GM18907 (cell line): ENCODE data around the gene LAMA3.

Experiments
- ATAC-seq: cut with Tn5 transposase; IDR thresholded peaks from one replicate; pipeline ENCODE4 v1.9.1; 2021; ENCODE audit warnings: mild to moderate bottlenecking, moderate library complexity; ENCODE audit not compliant: unreplicated experiment

LAMA3 gene, protein sequence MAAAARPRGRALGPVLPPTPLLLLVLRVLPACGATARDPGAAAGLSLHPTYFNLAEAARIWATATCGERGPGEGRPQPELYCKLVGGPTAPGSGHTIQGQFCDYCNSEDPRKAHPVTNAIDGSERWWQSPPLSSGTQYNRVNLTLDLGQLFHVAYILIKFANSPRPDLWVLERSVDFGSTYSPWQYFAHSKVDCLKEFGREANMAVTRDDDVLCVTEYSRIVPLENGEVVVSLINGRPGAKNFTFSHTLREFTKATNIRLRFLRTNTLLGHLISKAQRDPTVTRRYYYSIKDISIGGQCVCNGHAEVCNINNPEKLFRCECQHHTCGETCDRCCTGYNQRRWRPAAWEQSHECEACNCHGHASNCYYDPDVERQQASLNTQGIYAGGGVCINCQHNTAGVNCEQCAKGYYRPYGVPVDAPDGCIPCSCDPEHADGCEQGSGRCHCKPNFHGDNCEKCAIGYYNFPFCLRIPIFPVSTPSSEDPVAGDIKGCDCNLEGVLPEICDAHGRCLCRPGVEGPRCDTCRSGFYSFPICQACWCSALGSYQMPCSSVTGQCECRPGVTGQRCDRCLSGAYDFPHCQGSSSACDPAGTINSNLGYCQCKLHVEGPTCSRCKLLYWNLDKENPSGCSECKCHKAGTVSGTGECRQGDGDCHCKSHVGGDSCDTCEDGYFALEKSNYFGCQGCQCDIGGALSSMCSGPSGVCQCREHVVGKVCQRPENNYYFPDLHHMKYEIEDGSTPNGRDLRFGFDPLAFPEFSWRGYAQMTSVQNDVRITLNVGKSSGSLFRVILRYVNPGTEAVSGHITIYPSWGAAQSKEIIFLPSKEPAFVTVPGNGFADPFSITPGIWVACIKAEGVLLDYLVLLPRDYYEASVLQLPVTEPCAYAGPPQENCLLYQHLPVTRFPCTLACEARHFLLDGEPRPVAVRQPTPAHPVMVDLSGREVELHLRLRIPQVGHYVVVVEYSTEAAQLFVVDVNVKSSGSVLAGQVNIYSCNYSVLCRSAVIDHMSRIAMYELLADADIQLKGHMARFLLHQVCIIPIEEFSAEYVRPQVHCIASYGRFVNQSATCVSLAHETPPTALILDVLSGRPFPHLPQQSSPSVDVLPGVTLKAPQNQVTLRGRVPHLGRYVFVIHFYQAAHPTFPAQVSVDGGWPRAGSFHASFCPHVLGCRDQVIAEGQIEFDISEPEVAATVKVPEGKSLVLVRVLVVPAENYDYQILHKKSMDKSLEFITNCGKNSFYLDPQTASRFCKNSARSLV (N-terminal part only)

DNA sequence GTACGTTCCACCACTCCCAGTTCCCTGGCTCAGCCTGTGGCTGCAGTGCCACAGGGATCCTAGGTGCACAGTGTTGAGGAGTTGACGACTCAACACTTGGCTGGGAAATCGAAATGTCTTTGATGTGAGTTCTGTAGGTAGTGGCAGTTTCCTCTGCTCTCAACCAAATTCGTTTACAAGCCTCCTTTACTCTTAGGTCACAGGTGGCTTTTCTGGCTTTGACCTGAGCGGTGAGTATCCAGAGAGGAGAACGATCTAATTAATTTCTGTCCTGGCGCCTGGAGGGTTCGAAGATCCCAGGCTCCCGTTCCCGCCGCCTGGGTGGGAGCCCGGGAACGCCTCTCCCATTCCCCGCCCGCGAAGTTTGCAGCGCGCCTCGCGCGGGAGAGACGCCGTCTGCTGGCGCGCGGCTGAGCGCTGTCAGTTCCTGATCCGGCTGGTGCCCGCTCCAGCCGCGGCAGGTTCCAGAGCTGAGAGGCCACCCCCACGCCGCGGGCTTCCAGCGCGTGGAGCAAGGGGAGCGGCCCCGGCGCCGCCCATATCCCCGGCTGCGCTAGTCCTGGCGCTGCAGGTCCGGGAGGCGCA lies at the start of gene LAMA3:
LAMA3 (plus strand) TSS at position 423 of the 585 bp plus-strand sequence. CDS start 231 bp downstream, outside the sequence.
- no peak for ATAC-seq

DNA sequence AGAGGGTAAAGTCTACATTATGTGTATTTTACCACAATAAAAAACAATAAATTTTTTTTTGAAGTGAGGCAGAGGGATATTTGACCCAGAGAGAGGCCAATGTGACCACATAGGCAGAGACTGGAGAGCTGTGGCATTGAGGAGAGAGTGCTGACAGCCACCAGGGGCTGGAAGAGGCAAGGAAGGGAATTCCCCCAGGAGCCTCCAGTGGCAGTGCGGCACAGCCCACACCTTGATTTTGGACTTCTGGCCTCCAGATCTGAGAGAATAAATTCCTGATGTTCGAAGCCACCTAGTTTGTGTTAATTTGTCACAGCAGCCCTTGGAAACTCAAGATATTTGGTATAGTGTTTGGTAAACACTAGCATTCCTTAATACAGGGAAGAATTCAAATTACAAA lies 49.2 kb upstream of the LAMA3 start:
- no peak for ATAC-seq

DNA sequence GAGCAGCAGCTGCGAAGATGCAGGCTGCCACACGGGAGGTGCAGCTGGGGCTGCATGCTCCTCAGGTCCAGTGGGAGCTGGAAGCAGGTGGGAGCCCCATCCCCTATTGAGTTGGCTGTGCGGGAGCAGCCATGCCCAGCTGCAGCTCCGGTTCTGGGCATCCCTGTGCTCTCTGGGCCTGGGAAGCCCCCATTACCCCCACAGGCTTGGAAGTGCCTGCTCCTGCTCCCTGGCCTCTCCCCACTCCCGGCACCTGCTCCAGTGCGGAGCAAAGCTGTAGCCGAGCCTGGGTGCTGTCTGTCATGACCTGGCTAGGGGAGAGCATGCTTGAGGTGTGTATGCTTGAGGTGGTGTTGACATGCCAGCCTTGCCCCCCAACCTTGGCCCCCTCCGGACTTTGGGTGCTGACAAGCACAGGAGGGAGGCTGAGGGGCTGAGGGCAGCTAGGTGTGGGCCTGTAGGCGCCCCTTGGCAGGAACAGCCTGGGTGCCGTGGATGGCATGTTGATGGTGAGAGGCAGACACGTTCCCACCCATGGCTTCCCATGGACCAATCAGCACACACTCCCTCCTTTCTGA lies 48.0 kb upstream of the LAMA3 start:
- ATAC-seq = no peak

DNA sequence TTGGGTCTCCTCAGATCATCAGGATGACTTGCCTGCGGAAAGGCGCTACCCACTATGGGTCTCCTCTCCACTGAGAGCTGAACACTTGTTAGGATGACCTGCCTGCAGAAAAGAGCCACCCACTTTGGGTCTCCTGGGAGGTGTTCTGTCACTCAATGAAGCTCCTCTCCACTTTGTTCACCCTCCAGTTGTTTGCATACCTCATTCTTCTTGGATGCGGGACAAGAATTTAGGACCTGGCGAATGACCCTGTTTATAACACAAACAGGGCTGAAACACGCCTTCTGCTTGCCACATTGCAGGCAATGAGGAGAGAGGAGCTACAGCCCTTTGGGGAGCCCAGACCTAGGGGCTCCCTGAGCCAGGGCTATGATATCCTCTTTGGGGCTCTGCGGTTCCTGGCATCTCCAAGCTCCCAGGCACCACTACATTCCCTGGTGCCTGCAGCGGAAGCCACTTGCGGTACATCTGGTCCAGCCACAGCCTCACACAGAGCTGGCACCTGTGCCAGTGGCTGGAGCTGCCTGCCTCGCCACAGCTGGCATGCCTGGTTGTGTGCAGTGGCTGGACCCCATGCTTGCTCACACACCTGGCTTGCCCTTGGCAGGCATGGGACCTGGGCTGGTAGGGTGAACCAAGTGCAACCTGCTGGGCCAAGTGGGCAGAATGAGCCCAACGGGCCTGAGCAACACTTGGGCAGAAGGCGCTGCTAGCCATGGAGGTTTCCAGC lies 47.2 kb upstream of the LAMA3 start:
- no peak for ATAC-seq

DNA sequence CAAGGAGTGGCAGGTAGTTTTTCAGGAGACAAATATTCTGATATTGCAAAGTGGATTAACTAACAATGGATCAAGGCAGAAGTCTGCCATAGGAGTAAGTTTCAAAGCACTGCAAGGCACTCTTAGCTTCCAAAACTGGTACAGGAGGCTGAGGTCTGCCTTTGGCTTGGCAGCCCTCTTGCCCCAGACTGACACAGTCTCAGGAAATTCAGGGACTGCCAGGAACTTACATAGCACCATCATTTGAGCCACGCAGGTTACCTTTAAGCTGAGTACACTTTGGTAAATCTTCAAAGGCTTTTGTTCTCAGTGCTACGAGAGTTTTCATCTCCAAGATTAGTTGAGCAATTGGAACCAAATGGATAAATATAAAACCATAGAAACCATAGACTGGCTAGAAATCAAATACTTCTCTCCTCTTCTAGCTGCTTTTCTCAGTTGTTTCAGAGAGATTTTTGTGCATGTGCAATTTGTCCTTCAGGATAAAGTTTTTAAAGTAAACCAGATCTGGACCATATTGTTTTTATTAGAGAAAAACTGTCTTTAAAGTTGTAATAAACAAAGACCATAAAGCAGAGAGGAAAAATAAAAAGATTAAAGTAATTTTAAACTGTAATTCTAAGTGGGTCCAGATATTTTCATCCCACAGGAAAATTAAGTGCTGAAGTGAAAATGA lies 45.3 kb upstream of the LAMA3 start:
- ATAC-seq = no peak

DNA sequence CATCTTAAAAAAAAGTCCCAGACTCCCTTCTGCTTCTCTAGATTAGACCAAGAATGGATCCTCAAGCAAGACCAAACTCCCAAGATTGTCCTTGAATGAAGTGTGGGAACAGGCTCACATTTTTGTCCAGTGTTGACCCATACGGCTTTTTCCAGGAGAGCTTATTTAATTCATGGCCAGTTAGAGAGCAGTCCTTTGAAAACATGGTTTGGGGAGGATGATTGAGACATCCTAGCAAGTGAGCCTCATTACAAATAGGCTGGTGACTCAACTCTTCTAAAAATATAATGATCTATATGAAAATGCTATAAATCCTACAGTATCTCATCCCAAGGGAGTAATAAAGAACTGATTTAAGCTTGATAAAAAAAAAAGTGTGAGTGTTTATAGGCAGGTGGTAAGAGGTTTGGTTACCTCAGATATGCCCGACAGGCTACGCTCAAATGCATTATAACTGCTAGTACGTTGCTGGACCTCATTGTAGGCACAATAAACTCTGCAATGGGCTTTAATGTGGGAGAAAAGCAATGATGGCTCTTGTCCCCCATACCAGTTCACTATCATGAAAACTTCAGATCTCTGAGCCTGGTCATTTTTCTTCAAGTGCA lies 43.6 kb upstream of the LAMA3 start:
- ATAC-seq = no peak

DNA sequence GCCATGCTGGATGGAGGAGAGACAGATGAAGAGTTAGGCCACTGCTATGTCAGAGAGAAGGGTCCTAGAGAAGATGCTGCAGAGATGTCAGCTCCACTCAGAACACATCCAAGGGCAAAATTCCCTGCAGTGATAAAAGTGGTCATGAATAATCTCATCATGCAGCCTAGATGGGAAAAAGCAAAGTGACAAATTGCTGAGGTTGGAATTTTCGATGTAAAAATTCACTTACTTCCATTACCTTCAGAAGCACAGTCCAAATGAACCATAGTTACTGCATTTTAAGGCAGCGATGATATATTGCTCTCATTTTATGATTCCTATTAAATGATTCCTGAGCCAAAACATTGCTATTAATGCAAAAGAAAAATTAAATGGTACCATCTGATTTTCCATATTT lies 43.0 kb upstream of the LAMA3 start:
- ATAC-seq = no peak

DNA sequence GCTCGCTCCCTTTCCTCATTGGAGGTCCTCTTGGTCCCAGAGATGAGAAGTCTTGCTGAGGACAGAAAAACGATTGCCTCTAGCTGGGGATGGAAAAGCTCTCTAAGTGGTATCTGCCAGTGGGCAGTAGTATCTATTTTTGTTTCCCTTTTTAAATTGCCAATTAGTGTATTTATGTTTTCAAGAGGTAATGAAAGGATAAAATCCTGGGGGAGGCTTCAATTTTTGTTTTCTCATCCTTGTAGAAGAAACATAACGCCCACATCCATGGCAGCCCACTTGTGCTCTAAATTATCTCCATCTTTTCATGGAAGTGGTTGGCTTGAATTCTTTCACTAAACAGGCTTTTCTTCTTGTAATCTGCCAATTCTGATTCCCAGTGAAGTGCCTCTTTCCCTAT lies 40.8 kb upstream of the LAMA3 start:
- ATAC-seq = no peak

DNA sequence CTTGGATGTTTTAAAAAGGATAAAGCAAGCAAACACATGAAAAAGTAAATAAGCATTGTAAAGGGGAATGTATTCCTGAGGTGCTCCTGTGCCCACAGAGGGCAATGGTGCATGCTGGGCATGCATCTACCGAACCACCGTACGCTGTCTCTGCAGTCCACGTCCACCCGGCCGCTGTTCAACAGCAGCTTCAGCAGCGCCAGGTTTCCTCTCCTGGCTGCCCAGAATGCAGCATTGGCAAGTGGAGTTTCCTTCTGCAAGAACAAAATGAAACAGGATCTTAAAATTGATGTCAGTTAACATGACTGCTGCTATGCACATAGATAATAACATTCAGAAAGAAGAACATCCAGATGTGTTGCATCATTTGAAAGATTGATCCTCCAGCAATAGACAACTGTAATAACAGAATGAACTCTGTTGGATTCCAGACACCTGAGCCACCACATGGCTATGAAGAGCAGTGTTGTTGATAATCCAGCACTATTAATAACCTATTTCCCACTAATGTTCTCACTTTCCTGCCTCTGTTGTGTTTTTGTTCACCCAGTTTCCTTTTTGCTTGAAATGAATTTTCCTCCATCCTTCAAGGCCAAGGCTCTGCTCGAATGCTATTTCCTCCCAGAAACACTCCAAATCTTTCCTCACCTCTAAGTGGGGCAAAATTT lies 40.2 kb upstream of the LAMA3 start:
- no peak for ATAC-seq

DNA sequence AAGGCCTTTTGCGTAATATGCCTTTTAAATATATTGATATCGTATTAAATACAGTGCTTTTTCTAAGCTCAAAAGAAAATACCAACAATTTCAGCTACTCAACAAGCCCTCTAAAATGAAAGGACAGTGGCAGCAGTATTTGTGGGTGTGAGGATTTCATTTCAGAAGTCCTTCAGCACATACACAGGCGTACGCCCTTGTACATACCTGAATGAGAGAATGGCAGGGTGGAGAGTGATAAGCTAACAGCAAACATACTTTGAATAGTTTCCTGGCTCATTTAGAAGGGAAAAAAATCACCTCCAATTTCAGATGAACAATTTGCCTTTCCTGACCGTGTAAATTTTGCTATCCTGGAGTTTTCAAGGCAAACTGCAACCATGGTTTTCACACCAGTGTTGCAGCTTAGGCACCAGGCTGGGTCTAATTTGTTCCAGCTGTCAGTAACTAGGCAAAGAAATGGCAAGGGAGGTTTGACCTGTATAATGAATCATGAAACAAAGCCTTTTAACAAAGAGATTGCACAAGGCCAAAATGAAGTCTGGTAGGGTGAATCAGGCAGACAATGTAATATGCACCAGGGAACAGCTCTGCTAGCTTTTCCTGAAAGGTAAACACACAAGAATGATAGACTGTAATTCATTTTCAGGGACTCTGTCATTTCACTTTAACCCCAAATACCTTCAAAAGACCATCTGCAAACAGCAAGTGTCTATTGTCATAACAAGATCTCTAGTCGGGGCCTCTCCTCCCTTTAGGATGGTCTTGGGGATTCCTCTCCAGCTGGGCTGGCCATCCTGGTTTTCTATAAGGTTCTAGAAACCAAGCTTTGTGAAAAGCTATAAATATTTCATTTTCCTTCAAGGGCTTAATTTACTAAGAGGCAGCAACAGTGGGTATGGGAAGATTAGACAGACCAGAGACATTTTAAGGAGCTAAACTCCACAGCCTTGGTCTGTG lies 38.0 kb upstream of the LAMA3 start:
- ATAC-seq = no peak

DNA sequence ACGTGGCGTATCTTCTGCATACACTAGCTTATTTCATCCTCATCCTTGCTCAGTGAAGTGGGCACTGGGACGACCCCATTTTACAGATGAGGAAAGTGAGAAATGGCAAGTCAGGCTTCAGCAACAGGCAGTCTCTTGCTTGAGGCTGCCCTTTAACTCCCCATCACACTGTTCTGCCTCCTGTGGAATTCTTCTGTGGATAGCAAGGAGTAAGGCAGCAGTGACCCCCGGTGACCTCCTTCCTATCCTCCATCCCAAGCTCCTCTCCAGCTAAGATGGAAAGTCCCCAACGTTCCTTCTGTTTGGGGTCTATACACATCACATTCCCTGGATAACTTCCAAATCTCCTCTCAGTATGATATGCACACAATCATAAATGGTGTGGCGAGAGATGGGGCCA lies 37.0 kb upstream of the LAMA3 start:
- ATAC-seq = no peak

DNA sequence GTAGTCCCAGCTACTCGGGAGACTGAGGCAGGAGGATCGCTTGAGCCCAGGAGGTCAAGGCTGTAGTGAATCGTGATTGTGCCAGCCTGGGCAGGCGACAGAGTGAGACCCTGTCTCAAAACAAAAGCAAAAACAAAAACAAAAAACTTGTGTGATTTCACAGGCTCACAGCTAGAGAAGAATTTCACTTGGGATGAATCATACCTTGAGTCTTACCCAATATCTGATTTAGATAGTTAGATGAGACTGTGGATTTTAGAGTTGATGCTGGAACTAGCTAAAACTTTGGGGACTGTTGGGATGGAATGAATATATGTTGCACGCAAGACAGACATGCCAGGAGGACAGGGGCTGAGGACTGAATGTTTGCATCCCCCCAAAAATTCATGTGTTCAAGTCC lies 31.0 kb upstream of the LAMA3 start:
- no peak for ATAC-seq

DNA sequence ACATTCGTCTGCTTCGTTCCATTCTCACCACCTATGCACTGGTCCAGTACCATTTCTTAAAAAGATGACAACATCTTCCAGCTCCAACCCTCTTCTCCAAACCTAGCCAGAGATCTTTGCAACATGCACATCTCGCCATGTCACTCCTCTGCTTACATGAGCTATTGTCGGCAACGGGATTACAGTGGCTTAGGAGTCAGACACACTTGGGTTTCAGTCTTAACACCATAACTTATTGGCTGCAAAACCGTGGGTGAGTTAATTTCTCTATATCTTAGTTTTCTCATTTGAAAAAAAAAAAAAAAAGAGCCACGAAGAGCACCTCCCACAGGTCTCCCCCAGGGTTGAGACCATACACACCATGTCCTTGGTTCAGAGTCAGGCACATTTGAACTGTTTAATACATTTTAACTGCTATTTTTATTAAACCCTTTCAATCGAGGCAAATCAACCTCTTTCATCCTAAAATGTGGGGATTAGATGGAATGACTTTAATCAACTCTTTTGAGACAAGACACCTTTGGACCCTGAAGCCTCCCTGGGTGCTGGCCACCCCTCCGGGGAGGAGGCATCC lies 27.4 kb upstream of the LAMA3 start:
- no peak for ATAC-seq

DNA sequence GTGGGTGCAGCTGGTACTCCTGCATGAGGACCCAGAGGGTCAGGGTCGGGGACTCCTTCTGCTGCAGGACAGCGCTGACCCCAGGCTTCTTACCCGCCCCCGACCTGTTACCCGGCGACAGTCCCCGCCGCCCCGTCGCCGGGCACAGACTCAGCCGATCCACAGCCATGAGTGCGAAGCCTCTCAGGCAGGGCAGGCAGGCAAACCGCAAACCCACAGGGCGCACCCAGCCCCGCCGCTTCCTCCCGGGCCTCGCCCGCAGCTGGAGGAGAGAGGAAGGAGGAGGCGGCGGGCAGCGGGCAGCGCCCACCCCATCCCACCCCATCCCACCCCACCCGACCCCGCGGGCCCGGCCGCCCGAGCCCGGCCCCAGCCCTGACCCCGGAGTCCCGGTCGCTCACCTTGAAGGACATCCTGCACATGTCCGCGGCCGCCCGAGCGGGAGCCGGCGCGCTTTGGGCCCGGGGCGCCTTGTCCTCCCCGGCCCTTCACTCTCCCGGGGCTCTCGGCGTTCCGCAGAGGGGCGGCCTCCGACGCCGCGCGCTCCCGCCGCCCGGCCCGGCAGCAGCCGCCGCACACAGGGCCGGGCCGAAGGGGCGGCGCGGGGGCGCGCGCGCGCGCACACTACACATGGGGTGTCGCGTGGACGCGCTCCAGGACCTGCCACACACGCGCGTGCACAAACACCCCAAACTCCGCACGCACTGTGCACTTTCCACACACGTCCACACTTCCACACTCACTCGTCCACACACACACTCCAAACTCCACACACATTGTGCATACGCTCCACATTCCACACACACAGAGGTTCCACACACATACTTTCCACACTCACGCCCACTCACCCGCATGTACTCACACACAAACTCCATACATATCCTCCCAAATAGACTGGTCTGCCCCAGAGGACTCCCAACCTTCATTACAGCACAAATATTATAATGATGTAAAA lies 26.7 kb upstream of the LAMA3 start, which contains the start of gene ANKRD29:
ANKRD29 (minus strand) TSS at position 603 of the 955 bp plus-strand sequence; CDS start at position 422, 181 bp downstream.
- ATAC-seq = no peak

DNA sequence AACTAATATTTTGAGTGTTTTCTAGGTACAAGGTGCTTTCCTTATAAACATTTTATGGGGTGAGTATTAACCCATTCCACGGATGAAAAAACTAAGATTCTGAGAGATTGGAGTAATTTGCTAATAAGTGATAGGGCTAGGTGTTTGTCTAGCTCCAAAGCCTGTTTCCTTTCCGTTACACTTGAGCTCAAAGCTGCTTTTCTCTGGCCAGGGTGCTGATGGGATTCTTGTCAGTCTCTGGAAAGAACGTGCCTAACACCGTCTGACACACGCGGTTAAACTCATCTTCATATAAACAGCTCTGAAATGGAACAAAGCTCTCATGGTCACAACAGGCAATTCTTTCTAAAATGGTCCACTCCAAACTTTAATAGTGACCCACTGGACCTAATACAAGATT lies 24.6 kb upstream of the LAMA3 start:
- no peak for ATAC-seq

DNA sequence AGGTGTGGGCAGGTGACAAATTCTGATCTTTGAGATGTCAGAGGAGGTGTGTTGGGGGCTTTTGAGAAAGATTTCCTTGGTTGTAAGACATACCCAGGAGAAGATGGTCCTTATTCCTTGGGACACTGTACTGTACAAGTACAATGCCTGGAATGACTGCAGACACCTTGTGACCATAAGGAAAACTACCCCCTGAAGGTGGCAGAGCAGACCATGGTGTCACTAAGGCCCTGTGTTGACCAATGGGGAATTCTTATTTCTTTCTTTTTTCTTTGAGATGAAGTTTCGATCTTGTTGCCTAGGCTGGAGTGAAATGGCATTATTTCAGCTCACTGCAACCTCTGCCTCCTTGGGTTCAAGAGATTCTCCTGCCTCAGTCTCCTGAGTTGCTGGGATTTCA lies 22.1 kb upstream of the LAMA3 start:
- no peak for ATAC-seq
